Suprapubic skin (tissue), 4 donors: ENCODE data around the gene HELT. TPM values are rescaled to one million over a fixed set of nuclear protein-coding genes. Genes with fewer than 3 reads are reported as not detected.

ENCODE experiments used
- DNase-seq, 2 donors: peaks; one replicate each; pipeline ENCODE4 v3.0.0-alpha.2; 2019; ENCODE audit warnings: low spot score in 2 of 2
- H3K27ac ChIP-seq: fragments of 200-600 bp; sonication (generic); one replicate; pipeline ENCODE4 v1.5.1; 2019
- H3K27me3 ChIP-seq: fragments of 200-600 bp; sonication (generic); one replicate; pipeline ENCODE4 v1.5.1; 2019
- H3K36me3 ChIP-seq: fragments of 200-600 bp; sonication (generic); one replicate; pipeline ENCODE4 v1.5.1; 2019
- H3K4me1 ChIP-seq: fragments of 200-600 bp; sonication (generic); one replicate; pipeline ENCODE4 v1.5.1; 2019
- H3K4me3 ChIP-seq: fragments of 200-600 bp; sonication (generic); one replicate; pipeline ENCODE4 v1.5.1; 2019; ENCODE audit warnings: mild to moderate bottlenecking
- H3K9me3 ChIP-seq: fragments of 200-600 bp; sonication (generic); one replicate; pipeline ENCODE4 v1.5.1; 2019
- EP300 ChIP-seq: sonication (generic); formaldehyde crosslinking; IDR thresholded peaks from one replicate; pipeline ENCODE4 v1.6.1; 2017; ENCODE audit warnings: antibody characterized with exemption
- POLR2A ChIP-seq, 2 donors: fragments of 450-650 bp; IDR thresholded peaks; one replicate each; pipeline ENCODE4 v1.6.1; 2017; ENCODE audit warnings: antibody characterized with exemption in 2 of 2, mild to moderate bottlenecking in 2 of 2, moderate library complexity in 2 of 2
- POLR2AphosphoS5 ChIP-seq, 3 donors: sonication (generic); formaldehyde crosslinking; IDR thresholded peaks; one replicate each; pipeline ENCODE4 v1.6.1; 2017; ENCODE audit warnings: antibody characterized with exemption in 3 of 3
- WGBS: methylation state at CpG from one replicate; pipeline ENCODE4 v1.1.5; 2018; 5-methylcytosine and 5-hydroxymethylcytosine counted together
- total RNA-seq, 4 donors: library from RNA; depleted of rRNA; stranded (reverse); fragments of >200 nt; gene quantifications; one replicate each; pipeline ENCODE4 v1.1.0, GENCODE V29; 2016
- TF ChIP-seq, protein P1 (sequence below), 2 donors: fragments of 200-600 bp in 1 of 2; fragments of 450-650 bp in 1 of 2; sonication (generic) in 1 of 2; IDR thresholded peaks; one replicate each; pipeline ENCODE4 v1.5.1; 2016 to 2019; ENCODE audit warnings: antibody characterized with exemption in 2 of 2, mild to moderate bottlenecking in 1 of 2, moderate library complexity in 1 of 2

HELT gene
- total RNA-seq, 4 donors from 2014 or later, result 0.53 to 1.5 (median 1.2) TPM

GRCh38 chr4:185004562-185005218 is 13.6 kb upstream of the HELT start:
- Histone ChIP-seq H3K9me3 (no peaks in the 10 kb centered on the region), H3K27ac (peak overlapping the region; percentile 60), H3K4me3 (peak overlapping the region; percentile 27), H3K27me3 (peaks cover 25% of the 10 kb centered on the region), H3K36me3 (no peaks in the 10 kb centered on the region), H3K4me1 (peaks cover 11% of the 10 kb centered on the region)
- TF ChIP-seq POLR2AphosphoS5 (IDR thresholded peaks at IDR 0.05) (no peak), EP300 (no peak), POLR2A (IDR thresholded peaks at IDR 0.05) (no peak)
- TF ChIP-seq, protein P1, sequence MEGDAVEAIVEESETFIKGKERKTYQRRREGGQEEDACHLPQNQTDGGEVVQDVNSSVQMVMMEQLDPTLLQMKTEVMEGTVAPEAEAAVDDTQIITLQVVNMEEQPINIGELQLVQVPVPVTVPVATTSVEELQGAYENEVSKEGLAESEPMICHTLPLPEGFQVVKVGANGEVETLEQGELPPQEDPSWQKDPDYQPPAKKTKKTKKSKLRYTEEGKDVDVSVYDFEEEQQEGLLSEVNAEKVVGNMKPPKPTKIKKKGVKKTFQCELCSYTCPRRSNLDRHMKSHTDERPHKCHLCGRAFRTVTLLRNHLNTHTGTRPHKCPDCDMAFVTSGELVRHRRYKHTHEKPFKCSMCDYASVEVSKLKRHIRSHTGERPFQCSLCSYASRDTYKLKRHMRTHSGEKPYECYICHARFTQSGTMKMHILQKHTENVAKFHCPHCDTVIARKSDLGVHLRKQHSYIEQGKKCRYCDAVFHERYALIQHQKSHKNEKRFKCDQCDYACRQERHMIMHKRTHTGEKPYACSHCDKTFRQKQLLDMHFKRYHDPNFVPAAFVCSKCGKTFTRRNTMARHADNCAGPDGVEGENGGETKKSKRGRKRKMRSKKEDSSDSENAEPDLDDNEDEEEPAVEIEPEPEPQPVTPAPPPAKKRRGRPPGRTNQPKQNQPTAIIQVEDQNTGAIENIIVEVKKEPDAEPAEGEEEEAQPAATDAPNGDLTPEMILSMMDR (IDR thresholded peaks at IDR 0.05), result no peak
- DNase-seq, result no peak
- WGBS, result 44% methylated on average over 2 of the region's 22 CpGs

- Histone ChIP-seq H3K27me3 (peaks cover 29% of the 10 kb centered on the region), H3K36me3 (no peaks in the 10 kb centered on the region), H3K4me1 (peaks cover 11% of the 10 kb centered on the region), H3K4me3 (peak overlapping the region; percentile 27), H3K9me3 (no peaks in the 10 kb centered on the region), H3K27ac (peak overlapping the region; percentile 60)
- TF ChIP-seq, protein P1 (IDR thresholded peaks at IDR 0.05), result peak; percentile 58 to 89
- TF ChIP-seq EP300, result no peak
- 7% methylated on average over 17 of the region's 22 CpGs for WGBS
- DNase-seq, result peak; percentile 81 to 89
Measured at GRCh38 chr4:185005219-185005819, 13.0 kb upstream of the HELT start.

GRCh38 chr4:185011408-185011807 is 6.9 kb upstream of the HELT start:
- TF ChIP-seq, protein P1 (IDR thresholded peaks at IDR 0.05), result peak in 1 of 2 donors; percentile 40
- no peak for TF ChIP-seq EP300
- Histone ChIP-seq H3K4me1 (no peaks in the 10 kb centered on the region), H3K27me3 (peaks cover 83% of the 10 kb centered on the region), H3K36me3 (no peaks in the 10 kb centered on the region), H3K9me3 (no peaks in the 10 kb centered on the region), H3K27ac (no peak overlapping the region), H3K4me3 (no peak overlapping the region)
- peak in 1 of 2 donors; percentile 69 for DNase-seq
- WGBS, result 40% methylated on average over 6 of the region's 8 CpGs

DNA sequence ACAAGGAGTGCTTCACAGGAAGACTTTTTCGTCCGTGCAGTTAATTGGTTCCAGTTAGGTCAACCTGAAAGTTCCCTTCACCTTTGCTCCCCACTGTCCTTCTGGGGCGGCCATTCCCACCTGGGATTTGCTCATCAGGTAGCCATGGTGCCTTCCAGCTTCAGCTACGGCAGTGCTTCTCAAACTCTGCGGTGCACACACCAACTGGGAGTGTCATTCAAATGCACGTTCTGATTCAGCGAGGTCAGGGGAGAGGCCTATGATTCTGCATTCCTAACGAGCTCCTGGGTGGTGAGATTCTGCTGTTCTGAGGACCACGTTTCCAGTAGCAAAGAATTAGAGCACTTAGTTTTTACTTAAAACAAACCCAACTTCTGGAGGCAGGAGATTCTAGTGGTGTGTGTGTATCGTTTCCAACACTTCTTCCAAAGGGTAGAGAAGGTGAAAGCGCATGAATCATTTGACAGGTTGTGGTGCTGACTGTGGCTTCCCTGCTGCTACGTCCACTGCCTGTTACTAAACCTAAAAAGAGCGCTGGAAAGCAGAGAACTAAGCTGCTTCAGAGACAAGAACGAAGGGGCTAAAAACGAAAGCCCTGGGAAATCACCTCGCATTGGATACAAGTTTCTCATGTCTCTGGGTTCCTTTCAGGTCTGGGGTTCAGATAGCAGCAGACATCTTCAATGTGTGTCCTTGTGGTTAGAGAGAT is 4.7 kb upstream of the HELT start:
- Histone ChIP-seq H3K4me1 (peaks cover 21% of the 10 kb centered on the region), H3K27me3 (peaks cover 93% of the 10 kb centered on the region), H3K9me3 (no peaks in the 10 kb centered on the region), H3K36me3 (no peaks in the 10 kb centered on the region), H3K27ac (no peak overlapping the region), H3K4me3 (no peak overlapping the region)
- peak in 1 of 2 donors; percentile 49 for DNase-seq
- WGBS, result 49% methylated on average over 15 of the region's 16 CpGs
- TF ChIP-seq, protein P1 (IDR thresholded peaks at IDR 0.05), result no peak
- no peak for TF ChIP-seq POLR2AphosphoS5 (IDR thresholded peaks at IDR 0.05)
- no peak for TF ChIP-seq EP300
- no peak for TF ChIP-seq POLR2A (IDR thresholded peaks at IDR 0.05)

GRCh38 chr4:185015108-185015507 is 3.2 kb upstream of the HELT start:
- no peak for TF ChIP-seq POLR2A (IDR thresholded peaks at IDR 0.05)
- no peak for TF ChIP-seq EP300
- no peak for TF ChIP-seq POLR2AphosphoS5 (IDR thresholded peaks at IDR 0.05)
- TF ChIP-seq, protein P1 (IDR thresholded peaks at IDR 0.05), result no peak
- peaks cover 98% of the 10 kb centered on the region for H3K27me3 ChIP-seq

More at GRCh38 chr4:185015108-185015507, 3.2 kb upstream of the HELT start:
- 59% methylated on average over 5 of the region's 5 CpGs for whole genome bisulfite sequencing
- H3K4me3 ChIP-seq, result no peak overlapping the region
- DNase-seq, result no peak
- no peaks in the 10 kb centered on the region for H3K9me3 ChIP-seq
- H3K4me1 ChIP-seq, result peaks cover 36% of the 10 kb centered on the region
- H3K36me3 ChIP-seq, result no peaks in the 10 kb centered on the region
- H3K27ac ChIP-seq, result no peak overlapping the region
